Measurements from ENCODE around the gene LONP2.
"Not testable (repeated sequence)": the region's sequence is repeated elsewhere in the genome, so short reads cannot be mapped to it uniquely, and the experiment has no call there.

The LONP2 gene

GRCh38 chr16:48310908-48311641, 67.0 kb downstream of the LONP2 start:
- no peak overlapping the region for H3K4me2 ChIP-seq (ENCODE audit: low read length)
- no peak overlapping the region for H3K9ac ChIP-seq (ENCODE audit: low read length)
- H3K36me3 ChIP-seq (replicated peaks; ENCODE audit: low read depth, low read length) = peaks cover 73% of the 10 kb centered on the region
- H3K4me1 ChIP-seq (ENCODE audit: low read length) = no peaks in the 10 kb centered on the region
- no peak for TF ChIP-seq EZH2phosphoT487 (IDR thresholded peaks at IDR 0.05; ENCODE audit: low read depth)
- no peak for TF ChIP-seq CTCF (IDR thresholded peaks at IDR 0.05; ENCODE audit: low read depth, low read length)
- H3K9me3 ChIP-seq (ENCODE audit: insufficient read depth, low read length) = peaks cover 40% of the 10 kb centered on the region; the same call in 1 of the 2 replicates
- no peaks in the 10 kb centered on the region for H4K20me1 ChIP-seq (ENCODE audit: insufficient read depth, low read length)
- H3K27me3 ChIP-seq (ENCODE audit: low read depth, low read length) = no peaks in the 10 kb centered on the region
- H3K27ac ChIP-seq (ENCODE audit: low read length) = no peak overlapping the region
- no peak overlapping the region for H3K4me3 ChIP-seq (ENCODE audit: low read length)
- no peaks in the 10 kb centered on the region for H3K79me2 ChIP-seq (ENCODE audit: low read length)
- H2AFZ ChIP-seq (ENCODE audit: low read depth, low read length) = no peak overlapping the region

DNA sequence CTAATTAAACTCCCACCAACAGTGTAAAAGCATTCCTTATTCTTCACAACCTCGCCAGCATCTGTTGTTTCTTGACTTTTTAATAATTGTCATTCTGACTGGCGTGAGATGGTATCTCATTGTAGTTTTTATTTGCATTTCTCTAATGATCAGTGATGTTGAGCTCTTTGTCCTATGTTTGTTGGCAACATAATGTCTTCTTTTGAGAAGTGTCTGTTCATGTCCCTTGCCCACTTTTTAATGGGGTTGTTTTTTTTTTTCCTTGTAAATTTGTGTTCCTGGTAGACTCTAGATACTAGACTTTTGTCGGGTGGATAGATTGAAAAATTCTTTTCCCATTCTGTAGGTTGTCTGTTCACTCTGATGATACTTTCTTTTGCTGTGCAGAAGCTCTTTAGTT, 69.8 kb downstream of the LONP2 start:
- not testable (repeated sequence) for H3K79me2 ChIP-seq (ENCODE audit: low read length); H3K4me3 ChIP-seq (ENCODE audit: low read length); H3K27ac ChIP-seq (ENCODE audit: low read length); H2AFZ ChIP-seq (ENCODE audit: low read depth, low read length); H4K20me1 ChIP-seq (ENCODE audit: insufficient read depth, low read length); H3K4me1 ChIP-seq (ENCODE audit: low read length); H3K27me3 ChIP-seq (ENCODE audit: low read depth, low read length); H3K4me2 ChIP-seq (ENCODE audit: low read length); H3K9ac ChIP-seq (ENCODE audit: low read length)
- H3K36me3 ChIP-seq (replicated peaks; ENCODE audit: low read depth, low read length) = peaks cover 57% of the 10 kb centered on the region
- H3K9me3 ChIP-seq (ENCODE audit: insufficient read depth, low read length) = peaks cover 35% of the 10 kb centered on the region; the same call in 1 of the 2 replicates

DNA sequence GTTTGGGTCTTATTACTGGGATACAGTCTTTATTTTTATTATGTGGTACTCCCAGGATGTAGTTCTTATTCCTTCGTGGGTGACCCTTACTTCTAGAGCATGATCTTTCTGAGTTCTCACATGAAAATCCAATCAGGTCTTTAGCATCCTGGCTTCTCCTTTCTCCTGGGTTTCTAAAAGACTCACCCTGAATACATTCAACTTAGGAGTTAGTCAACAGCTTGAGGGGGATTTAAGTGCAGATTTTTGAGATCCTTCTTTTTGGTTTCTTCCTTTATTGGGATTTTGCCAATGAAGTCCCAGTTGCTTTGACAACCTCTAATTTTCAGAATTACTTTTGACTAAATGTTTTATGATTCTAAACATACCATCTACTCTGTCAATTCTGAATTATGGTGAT, 72.9 kb downstream of the LONP2 start:
- peaks cover 7% of the 10 kb centered on the region; the same call in 1 of the 2 replicates for H3K9me3 ChIP-seq (ENCODE audit: insufficient read depth, low read length)
- no peak overlapping the region for H3K4me2 ChIP-seq (ENCODE audit: low read length)
- no peak overlapping the region for H3K9ac ChIP-seq (ENCODE audit: low read length)
- H3K27me3 ChIP-seq (ENCODE audit: low read depth, low read length) = no peaks in the 10 kb centered on the region
- H3K79me2 ChIP-seq (ENCODE audit: low read length) = no peaks in the 10 kb centered on the region
- no peaks in the 10 kb centered on the region for H4K20me1 ChIP-seq (ENCODE audit: insufficient read depth, low read length)
- no peak overlapping the region for H2AFZ ChIP-seq (ENCODE audit: low read depth, low read length)
- no peak overlapping the region for H3K27ac ChIP-seq (ENCODE audit: low read length)
- H3K4me1 ChIP-seq (ENCODE audit: low read length) = no peaks in the 10 kb centered on the region
- no peak overlapping the region for H3K4me3 ChIP-seq (ENCODE audit: low read length)
- TF ChIP-seq EZH2phosphoT487 (IDR thresholded peaks at IDR 0.05; ENCODE audit: low read depth) (no peak), CTCF (IDR thresholded peaks at IDR 0.05; ENCODE audit: low read depth, low read length) (no peak)
- peaks cover 28% of the 10 kb centered on the region for H3K36me3 ChIP-seq (replicated peaks; ENCODE audit: low read depth, low read length)

- H3K27ac ChIP-seq (ENCODE audit: low read length) = no peak overlapping the region
- H3K4me3 ChIP-seq (ENCODE audit: low read length) = no peak overlapping the region
- no peak for TF ChIP-seq EZH2phosphoT487 (IDR thresholded peaks at IDR 0.05; ENCODE audit: low read depth)
- no peaks in the 10 kb centered on the region for H3K27me3 ChIP-seq (ENCODE audit: low read depth, low read length)
- H3K79me2 ChIP-seq (ENCODE audit: low read length) = no peaks in the 10 kb centered on the region
- no peaks in the 10 kb centered on the region for H3K4me1 ChIP-seq (ENCODE audit: low read length)
- peaks cover 20% of the 10 kb centered on the region for H3K36me3 ChIP-seq (replicated peaks; ENCODE audit: low read depth, low read length)
- no peak overlapping the region for H2AFZ ChIP-seq (ENCODE audit: low read depth, low read length)
- no peak overlapping the region for H3K4me2 ChIP-seq (ENCODE audit: low read length)
- H4K20me1 ChIP-seq (ENCODE audit: insufficient read depth, low read length) = no peaks in the 10 kb centered on the region
- H3K9me3 ChIP-seq (ENCODE audit: insufficient read depth, low read length) = peaks cover 2% of the 10 kb centered on the region; the same call in 1 of the 2 replicates
- no peak overlapping the region for H3K9ac ChIP-seq (ENCODE audit: low read length)
Observed at GRCh38 chr16:48317614-48318315, 73.7 kb downstream of the LONP2 start.

- no peak overlapping the region for H3K4me2 ChIP-seq (ENCODE audit: low read length)
- TF ChIP-seq CTCF (IDR thresholded peaks at IDR 0.05; ENCODE audit: low read depth, low read length) = no peak
- no peak for TF ChIP-seq EZH2phosphoT487 (IDR thresholded peaks at IDR 0.05; ENCODE audit: low read depth)
- H3K36me3 ChIP-seq (replicated peaks; ENCODE audit: low read depth, low read length) = peaks cover 13% of the 10 kb centered on the region
- no peaks in the 10 kb centered on the region for H3K27me3 ChIP-seq (ENCODE audit: low read depth, low read length)
- H3K9ac ChIP-seq (ENCODE audit: low read length) = no peak overlapping the region
- H2AFZ ChIP-seq (ENCODE audit: low read depth, low read length) = no peak overlapping the region
- H3K9me3 ChIP-seq (ENCODE audit: insufficient read depth, low read length) = no peaks in the 10 kb centered on the region
- no peaks in the 10 kb centered on the region for H3K4me1 ChIP-seq (ENCODE audit: low read length)
- H3K27ac ChIP-seq (ENCODE audit: low read length) = no peak overlapping the region
- no peak overlapping the region for H3K4me3 ChIP-seq (ENCODE audit: low read length)
- H3K79me2 ChIP-seq (ENCODE audit: low read length) = no peaks in the 10 kb centered on the region
- H4K20me1 ChIP-seq (ENCODE audit: insufficient read depth, low read length) = no peaks in the 10 kb centered on the region
Observed at GRCh38 chr16:48318630-48319029, 74.5 kb downstream of the LONP2 start.

All from OCI-LY3 (cell line).